ENCODE measurements around the gene ERG.

The ERG gene

GRCh38 chr21:38489271-38489652 is 9.0 kb downstream of the ERG start:
- no peaks in the 10 kb centered on the region for H3K36me3 ChIP-seq (ENCODE audit: control insufficient read depth, insufficient read depth, low read length)
- H3K4me3 ChIP-seq (replicated peaks; ENCODE audit: low read depth, low read length) = no peak overlapping the region
- no peaks in the 10 kb centered on the region; the same call in 1 of the 2 replicates for H3K27me3 ChIP-seq (replicated peaks; ENCODE audit: control insufficient read depth, insufficient read depth, low read length)
- no peak for DNase-seq (ENCODE audit: extremely low read depth, insufficient read length)
- TF ChIP-seq, protein P1, sequence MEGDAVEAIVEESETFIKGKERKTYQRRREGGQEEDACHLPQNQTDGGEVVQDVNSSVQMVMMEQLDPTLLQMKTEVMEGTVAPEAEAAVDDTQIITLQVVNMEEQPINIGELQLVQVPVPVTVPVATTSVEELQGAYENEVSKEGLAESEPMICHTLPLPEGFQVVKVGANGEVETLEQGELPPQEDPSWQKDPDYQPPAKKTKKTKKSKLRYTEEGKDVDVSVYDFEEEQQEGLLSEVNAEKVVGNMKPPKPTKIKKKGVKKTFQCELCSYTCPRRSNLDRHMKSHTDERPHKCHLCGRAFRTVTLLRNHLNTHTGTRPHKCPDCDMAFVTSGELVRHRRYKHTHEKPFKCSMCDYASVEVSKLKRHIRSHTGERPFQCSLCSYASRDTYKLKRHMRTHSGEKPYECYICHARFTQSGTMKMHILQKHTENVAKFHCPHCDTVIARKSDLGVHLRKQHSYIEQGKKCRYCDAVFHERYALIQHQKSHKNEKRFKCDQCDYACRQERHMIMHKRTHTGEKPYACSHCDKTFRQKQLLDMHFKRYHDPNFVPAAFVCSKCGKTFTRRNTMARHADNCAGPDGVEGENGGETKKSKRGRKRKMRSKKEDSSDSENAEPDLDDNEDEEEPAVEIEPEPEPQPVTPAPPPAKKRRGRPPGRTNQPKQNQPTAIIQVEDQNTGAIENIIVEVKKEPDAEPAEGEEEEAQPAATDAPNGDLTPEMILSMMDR (IDR thresholded peaks at IDR 0.05; ENCODE audit: insufficient read depth, low read length, poor library complexity, severe bottlenecking) = no peak

DNA sequence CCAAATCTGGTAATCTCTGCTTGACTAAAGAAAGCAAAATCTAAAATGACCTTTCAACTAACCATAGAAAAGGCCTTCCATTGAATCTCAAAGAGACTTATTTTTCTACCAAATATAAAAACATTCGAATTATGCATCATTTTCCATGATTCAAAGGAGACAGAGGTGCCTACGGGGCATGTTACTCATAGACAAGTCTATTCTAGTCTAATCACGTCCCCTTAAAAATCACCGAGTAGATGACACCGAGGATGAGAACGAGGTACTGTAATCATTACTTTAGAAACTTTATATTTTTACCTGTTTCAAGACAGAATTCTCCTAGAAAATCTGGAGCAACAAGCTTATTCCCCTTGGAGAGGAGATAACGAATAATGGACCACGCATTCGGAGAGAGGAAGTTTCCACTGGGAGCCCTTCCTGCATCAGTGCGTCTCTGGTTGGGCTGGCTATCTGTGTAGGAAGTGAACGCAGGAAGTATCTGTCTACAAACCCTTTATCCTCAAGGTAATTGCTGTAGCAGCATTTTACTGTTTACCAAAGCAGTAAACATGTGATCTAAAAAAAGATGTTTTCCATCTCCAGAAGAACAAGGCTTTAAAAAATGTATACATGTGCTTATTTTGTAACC is 9.5 kb downstream of the ERG start:
- TF ChIP-seq, protein P1 (IDR thresholded peaks at IDR 0.05; ENCODE audit: insufficient read depth, low read length, poor library complexity, severe bottlenecking) = no peak
- Histone ChIP-seq H3K4me3 (replicated peaks; ENCODE audit: low read depth, low read length) (no peak overlapping the region), H3K27me3 (replicated peaks; ENCODE audit: control insufficient read depth, insufficient read depth, low read length) (no peaks in the 10 kb centered on the region; the same call in 1 of the 2 replicates), H3K36me3 (ENCODE audit: control insufficient read depth, insufficient read depth, low read length) (no peaks in the 10 kb centered on the region)
- DNase-seq (ENCODE audit: extremely low read depth, insufficient read length) = no peak

DNA sequence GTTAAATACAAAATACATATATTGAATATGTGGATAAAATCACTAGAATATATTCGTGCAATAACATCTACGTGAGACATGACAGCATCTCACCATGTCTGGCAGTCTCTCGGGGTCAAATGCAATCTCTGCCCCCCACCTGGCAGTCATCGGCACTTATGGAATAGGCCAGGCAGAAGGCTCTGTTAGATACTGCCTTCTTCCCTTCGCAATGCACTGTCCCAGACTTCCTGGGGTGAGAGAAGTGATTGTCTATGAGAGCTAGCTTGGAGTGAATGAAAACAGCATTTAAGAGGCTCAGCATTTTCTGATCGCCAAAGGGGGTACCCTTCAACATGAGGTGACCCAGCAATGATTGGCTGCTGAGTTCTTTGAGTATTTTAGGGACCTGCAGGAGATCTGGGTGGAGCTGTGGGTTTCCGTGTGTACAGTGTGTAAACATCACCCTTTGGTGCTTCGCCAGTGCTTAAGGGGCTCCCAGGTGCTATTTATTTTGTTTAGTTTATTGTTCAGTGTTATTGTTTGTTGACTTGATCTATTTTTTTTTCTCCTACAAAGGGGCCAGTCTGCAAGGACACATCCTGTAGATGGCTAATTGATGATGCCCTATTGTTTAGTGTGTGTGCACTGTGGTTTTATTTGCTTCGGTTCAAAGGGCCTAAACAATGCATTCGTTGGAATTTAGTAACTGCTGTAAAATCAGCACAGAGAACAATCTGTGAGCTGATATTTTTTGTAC is 10.2 kb downstream of the ERG start:
- H3K4me3 ChIP-seq (replicated peaks; ENCODE audit: low read depth, low read length) = no peak overlapping the region
- H3K27me3 ChIP-seq (replicated peaks; ENCODE audit: control insufficient read depth, insufficient read depth, low read length) = no peaks in the 10 kb centered on the region
- DNase-seq (ENCODE audit: extremely low read depth, insufficient read length) = no peak
- TF ChIP-seq, protein P1 (IDR thresholded peaks at IDR 0.05; ENCODE audit: insufficient read depth, low read length, poor library complexity, severe bottlenecking) = no peak
- H3K36me3 ChIP-seq (ENCODE audit: control insufficient read depth, insufficient read depth, low read length) = no peaks in the 10 kb centered on the region

- TF ChIP-seq, protein P1 (IDR thresholded peaks at IDR 0.05; ENCODE audit: insufficient read depth, low read length, poor library complexity, severe bottlenecking) = no peak
- no peak for DNase-seq (ENCODE audit: extremely low read depth, insufficient read length)
- Histone ChIP-seq H3K36me3 (ENCODE audit: control insufficient read depth, insufficient read depth, low read length) (no peaks in the 10 kb centered on the region), H3K4me3 (replicated peaks; ENCODE audit: low read depth, low read length) (no peak overlapping the region), H3K27me3 (replicated peaks; ENCODE audit: control insufficient read depth, insufficient read depth, low read length) (no peaks in the 10 kb centered on the region)
Observed at GRCh38 chr21:38486706-38487105, 11.6 kb downstream of the ERG start.

- no peaks in the 10 kb centered on the region for H3K36me3 ChIP-seq (ENCODE audit: control insufficient read depth, insufficient read depth, low read length)
- no peak for DNase-seq (ENCODE audit: extremely low read depth, insufficient read length)
- H3K27me3 ChIP-seq (replicated peaks; ENCODE audit: control insufficient read depth, insufficient read depth, low read length) = no peaks in the 10 kb centered on the region
- no peak overlapping the region for H3K4me3 ChIP-seq (replicated peaks; ENCODE audit: low read depth, low read length)
- TF ChIP-seq, protein P1 (IDR thresholded peaks at IDR 0.05; ENCODE audit: insufficient read depth, low read length, poor library complexity, severe bottlenecking) = no peak
Observed at GRCh38 chr21:38486221-38486620, 12.1 kb downstream of the ERG start.

Measured in GM06990 (cell line).